HEK293 (cell line): ENCODE data around the gene SCFD1.

Experiments
- CTCF ChIA-PET: fragments of 350-600 bp; formaldehyde crosslinking; extraction: SDS; loops from one replicate; lab custom pipeline; 2021; ENCODE audit warnings: antibody characterized with exemption; lab: Yijun Ruan, JAX
- POLR2A ChIA-PET: fragments of 300-600 bp; formaldehyde crosslinking; extraction: SDS; loops from one replicate; lab custom pipeline; 2020; ENCODE audit warnings: antibody characterized with exemption, inconsistent platforms; lab: Yijun Ruan, JAX
- H3K27ac ChIP-seq: fragments of 200-500 bp; sonication (Bioruptor generic); 2 replicates; pipeline ENCODE4 v1.5.1; 2014; ENCODE audit warnings: low read depth, low read length, control low read depth, inconsistent platforms; ENCODE audit errors: extremely low read depth
- H3K36me3 ChIP-seq, 2 experiments: fragments of 200-500 bp in 1 of 2; sonication (Bioruptor generic) in 1 of 2; 1 replicate in 1 of 2; 2 replicates in 1 of 2; pipeline ENCODE4 v1.5.1; 2014 to 2017; ENCODE audit warnings: inconsistent platforms in 2 of 2, low read length in 2 of 2; ENCODE audit not compliant: control insufficient read depth in 2 of 2, insufficient read depth in 1 of 2
- H3K4me1 ChIP-seq: fragments of 200-500 bp; sonication (Bioruptor generic); 2 replicates; pipeline ENCODE4 v1.5.1; 2014; ENCODE audit warnings: mild to moderate bottlenecking, low read length, inconsistent platforms; ENCODE audit not compliant: control insufficient read depth, insufficient read depth
- H3K4me3 ChIP-seq: 2 replicates; pipeline ENCODE4 v1.5.1; 2011; ENCODE audit warnings: low read depth, mild to moderate bottlenecking, control low read depth, low read length, moderate library complexity
- H3K9me3 ChIP-seq: fragments of 200-500 bp; sonication (Bioruptor generic); 2 replicates; pipeline ENCODE4 v1.5.1; 2014; ENCODE audit warnings: low read depth, low read length, inconsistent platforms; ENCODE audit not compliant: control insufficient read depth, insufficient read depth
- EGR2 ChIP-seq: fragments of 450-650 bp; formaldehyde crosslinking; IDR thresholded peaks from 2 replicates; pipeline ENCODE4 v1.5.1; 2016; ENCODE audit warnings: low read depth, missing biosample characterization, missing genetic modification characterization
- KLF16 ChIP-seq: fragments of 450-650 bp; formaldehyde crosslinking; IDR thresholded peaks from 2 replicates; pipeline ENCODE4 v1.5.1; 2017; ENCODE audit warnings: missing biosample characterization, missing genetic modification characterization
- PBX3 ChIP-seq: sonication (generic); formaldehyde crosslinking; IDR thresholded peaks from 2 replicates; pipeline ENCODE4 v1.8.1; 2022; ENCODE audit warnings: mild to moderate bottlenecking, moderate library complexity, missing genetic modification reagents
- WT1 ChIP-seq: fragments of 450-650 bp; formaldehyde crosslinking; IDR thresholded peaks from 2 replicates; pipeline ENCODE4 v1.5.1; 2016; ENCODE audit warnings: missing biosample characterization, missing genetic modification characterization
- ZBTB17 ChIP-seq: fragments of 450-650 bp; formaldehyde crosslinking; IDR thresholded peaks from 2 replicates; pipeline ENCODE4 v1.5.1; 2016; ENCODE audit warnings: missing biosample characterization, missing genetic modification characterization
- ZFP3 ChIP-seq: fragments of 450-650 bp; formaldehyde crosslinking; IDR thresholded peaks from 2 replicates; pipeline ENCODE4 v1.5.1; 2016; ENCODE audit warnings: low read depth, missing biosample characterization, missing genetic modification characterization
- ZFP41 ChIP-seq: fragments of 450-650 bp; formaldehyde crosslinking; IDR thresholded peaks from 2 replicates; pipeline ENCODE4 v1.5.1; 2016; ENCODE audit warnings: missing biosample characterization, missing genetic modification characterization, borderline replicate concordance
- ZNF223 ChIP-seq: fragments of 450-650 bp; formaldehyde crosslinking; IDR thresholded peaks from 2 replicates; pipeline ENCODE4 v1.5.1; 2016; ENCODE audit warnings: missing biosample characterization, missing genetic modification characterization
- ZNF280D ChIP-seq: fragments of 450-650 bp; formaldehyde crosslinking; IDR thresholded peaks from 2 replicates; pipeline ENCODE4 v1.5.1; 2016; ENCODE audit warnings: missing biosample characterization, missing genetic modification characterization
- ZNF292 ChIP-seq: fragments of 450-650 bp; formaldehyde crosslinking; IDR thresholded peaks from 2 replicates; pipeline ENCODE4 v1.5.1; 2016; ENCODE audit warnings: low read depth, missing biosample characterization, missing genetic modification characterization, borderline replicate concordance
- ZNF335 ChIP-seq: fragments of 450-650 bp; formaldehyde crosslinking; conservative IDR thresholded peaks from 2 replicates; pipeline ENCODE4 v1.5.1; 2016; ENCODE audit warnings: missing biosample characterization, missing genetic modification characterization
- ZNF37A ChIP-seq: fragments of 450-650 bp; IDR thresholded peaks from 2 replicates; pipeline ENCODE4 v1.5.1; 2018; ENCODE audit warnings: missing biosample characterization, missing genetic modification characterization
- ZNF488 ChIP-seq: fragments of 450-650 bp; formaldehyde crosslinking; IDR thresholded peaks from 2 replicates; pipeline ENCODE4 v1.5.1; 2016; ENCODE audit warnings: missing biosample characterization, missing genetic modification characterization
- ZNF558 ChIP-seq: fragments of 450-650 bp; formaldehyde crosslinking; IDR thresholded peaks from 2 replicates; pipeline ENCODE4 v1.5.1; 2016; ENCODE audit warnings: missing biosample characterization, missing genetic modification characterization
- ZNF626 ChIP-seq: fragments of 450-650 bp; sonication (Bioruptor Pico); formaldehyde crosslinking; IDR thresholded peaks from 2 replicates; pipeline ENCODE4 v1.5.1; 2018; ENCODE audit warnings: missing biosample characterization, missing genetic modification characterization, inconsistent platforms
- ZNF654 ChIP-seq: fragments of 450-650 bp; formaldehyde crosslinking; IDR thresholded peaks from 2 replicates; pipeline ENCODE4 v1.5.1; 2016; ENCODE audit warnings: low read depth, missing biosample characterization, missing genetic modification characterization
- ZNF677 ChIP-seq: fragments of 450-650 bp; IDR thresholded peaks from 2 replicates; pipeline ENCODE4 v1.5.0; 2018; ENCODE audit warnings: missing biosample characterization, mild to moderate bottlenecking, missing genetic modification characterization, moderate library complexity
- ZNF707 ChIP-seq: fragments of 450-650 bp; formaldehyde crosslinking; IDR thresholded peaks from 2 replicates; pipeline ENCODE4 v1.5.1; 2016; ENCODE audit warnings: missing biosample characterization, missing genetic modification characterization
- ZNF747 ChIP-seq: fragments of 450-650 bp; formaldehyde crosslinking; IDR thresholded peaks from 2 replicates; pipeline ENCODE4 v1.5.1; 2016; ENCODE audit warnings: missing biosample characterization, missing genetic modification characterization
- ZNF768 ChIP-seq: fragments of 450-650 bp; formaldehyde crosslinking; IDR thresholded peaks from 2 replicates; pipeline ENCODE4 v1.5.1; 2018; ENCODE audit warnings: missing biosample characterization, mild to moderate bottlenecking, missing genetic modification characterization
- ZNF777 ChIP-seq: fragments of 450-650 bp; formaldehyde crosslinking; IDR thresholded peaks from 2 replicates; pipeline ENCODE4 v1.5.1; 2017; ENCODE audit warnings: missing biosample characterization, missing genetic modification characterization, borderline replicate concordance
- ZNF785 ChIP-seq: fragments of 450-650 bp; formaldehyde crosslinking; IDR thresholded peaks from 2 replicates; pipeline ENCODE4 v1.5.1; 2016; ENCODE audit warnings: missing biosample characterization, missing genetic modification characterization
- ZNF843 ChIP-seq: fragments of 450-650 bp; formaldehyde crosslinking; IDR thresholded peaks from 2 replicates; pipeline ENCODE4 v1.5.1; 2016; ENCODE audit warnings: missing biosample characterization, missing genetic modification characterization
- ZXDB ChIP-seq: fragments of 450-650 bp; formaldehyde crosslinking; IDR thresholded peaks from 2 replicates; pipeline ENCODE4 v1.5.1; 2016; ENCODE audit warnings: missing biosample characterization, missing genetic modification characterization
- TF ChIP-seq, protein P1 (sequence below): fragments of 450-650 bp; formaldehyde crosslinking; IDR thresholded peaks from 2 replicates; pipeline ENCODE4 v1.5.1; 2016; ENCODE audit warnings: missing biosample characterization, missing genetic modification characterization, low read depth
- TF ChIP-seq, protein P2 (sequence below): fragments of 450-650 bp; formaldehyde crosslinking; IDR thresholded peaks from 2 replicates; pipeline ENCODE4 v1.5.1; 2017; ENCODE audit warnings: missing biosample characterization, mild to moderate bottlenecking, missing genetic modification characterization, moderate library complexity

The SCFD1 gene

GRCh38 chr14:30630248-30630647, 8.1 kb downstream of the SCFD1 start (continued):
- TF ChIP-seq ZXDB (tag by site-specific recombination) (no peak), ZNF488 (no peak), ZNF677 (tag by site-specific recombination) (no peak), ZFP41 (tag by site-specific recombination) (no peak)

DNA sequence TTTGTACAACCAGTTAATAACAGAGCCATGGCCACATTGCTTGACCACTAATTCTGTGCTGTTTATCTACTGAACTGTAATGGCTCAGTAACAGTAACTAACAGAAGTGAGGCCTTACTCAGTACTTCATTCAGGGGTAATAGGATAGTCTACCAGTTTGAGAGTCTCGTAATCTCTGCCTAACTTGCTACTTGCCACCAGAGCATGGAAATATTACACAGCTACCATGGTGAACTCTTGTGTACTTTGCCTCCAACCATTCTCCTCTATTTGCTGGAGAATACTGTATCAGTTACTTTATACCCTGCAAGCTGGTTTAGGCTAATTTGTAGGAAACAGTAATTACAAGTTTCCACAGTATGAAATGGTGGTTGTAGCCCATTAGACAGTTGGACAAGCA, 10.6 kb downstream of the SCFD1 start:
- H3K4me1 ChIP-seq = no peaks in the 10 kb centered on the region
- POLR2A ChIA-PET = no interaction called here
- no peak for TF ChIP-seq ZBTB17
- no peak for TF ChIP-seq ZNF280D
- no peak for TF ChIP-seq ZNF335 (tag by site-specific recombination)
- no peak for TF ChIP-seq ZNF558
- TF ChIP-seq, protein P1, sequence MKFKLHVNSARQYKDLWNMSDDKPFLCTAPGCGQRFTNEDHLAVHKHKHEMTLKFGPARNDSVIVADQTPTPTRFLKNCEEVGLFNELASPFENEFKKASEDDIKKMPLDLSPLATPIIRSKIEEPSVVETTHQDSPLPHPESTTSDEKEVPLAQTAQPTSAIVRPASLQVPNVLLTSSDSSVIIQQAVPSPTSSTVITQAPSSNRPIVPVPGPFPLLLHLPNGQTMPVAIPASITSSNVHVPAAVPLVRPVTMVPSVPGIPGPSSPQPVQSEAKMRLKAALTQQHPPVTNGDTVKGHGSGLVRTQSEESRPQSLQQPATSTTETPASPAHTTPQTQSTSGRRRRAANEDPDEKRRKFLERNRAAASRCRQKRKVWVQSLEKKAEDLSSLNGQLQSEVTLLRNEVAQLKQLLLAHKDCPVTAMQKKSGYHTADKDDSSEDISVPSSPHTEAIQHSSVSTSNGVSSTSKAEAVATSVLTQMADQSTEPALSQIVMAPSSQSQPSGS (tag by site-specific recombination) = no peak
- TF ChIP-seq ZNF747 (tag by site-specific recombination) = no peak
- no peak for TF ChIP-seq PBX3 (CRISPR knock-in tag)
- no peak for TF ChIP-seq ZNF37A
- TF ChIP-seq EGR2 (tag by site-specific recombination) = no peak
- TF ChIP-seq, protein P2, sequence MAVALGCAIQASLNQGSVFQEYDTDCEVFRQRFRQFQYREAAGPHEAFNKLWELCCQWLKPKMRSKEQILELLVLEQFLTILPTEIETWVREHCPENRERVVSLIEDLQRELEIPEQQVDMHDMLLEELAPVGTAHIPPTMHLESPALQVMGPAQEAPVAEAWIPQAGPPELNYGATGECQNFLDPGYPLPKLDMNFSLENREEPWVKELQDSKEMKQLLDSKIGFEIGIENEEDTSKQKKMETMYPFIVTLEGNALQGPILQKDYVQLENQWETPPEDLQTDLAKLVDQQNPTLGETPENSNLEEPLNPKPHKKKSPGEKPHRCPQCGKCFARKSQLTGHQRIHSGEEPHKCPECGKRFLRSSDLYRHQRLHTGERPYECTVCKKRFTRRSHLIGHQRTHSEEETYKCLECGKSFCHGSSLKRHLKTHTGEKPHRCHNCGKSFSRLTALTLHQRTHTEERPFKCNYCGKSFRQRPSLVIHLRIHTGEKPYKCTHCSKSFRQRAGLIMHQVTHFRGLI (tag by site-specific recombination) = no peak
- no peak for TF ChIP-seq ZNF768
- TF ChIP-seq ZNF785 (tag by site-specific recombination) = no peak

DNA sequence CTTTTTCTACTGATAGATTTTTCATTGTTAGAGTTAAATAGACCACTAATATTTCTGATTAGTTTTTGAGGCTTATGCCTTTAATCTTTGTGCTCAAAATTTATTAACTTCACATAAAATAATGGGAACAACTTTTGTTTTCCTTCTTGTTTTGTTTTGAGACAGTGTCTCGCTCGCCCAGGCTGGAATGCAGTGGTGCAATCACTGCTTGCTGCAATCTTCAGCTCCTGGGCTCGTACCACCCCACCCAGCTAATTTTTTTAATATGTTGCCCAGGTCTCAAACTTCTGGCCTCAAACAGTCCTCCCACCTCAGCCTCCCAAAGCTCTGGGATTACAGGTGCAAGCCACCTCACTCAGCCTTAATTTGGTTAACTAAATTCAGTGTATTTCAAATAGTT, 16.8 kb downstream of the SCFD1 start:
- Histone ChIP-seq H3K4me3 (no peak overlapping the region), H3K9me3 (no peaks in the 10 kb centered on the region), H3K4me1 (peaks cover 2% of the 10 kb centered on the region; the same call in 1 of the 2 replicates), H3K36me3 (peaks cover 40 to 52% of the 10 kb centered on the region in 2 experiments), H3K27ac (no peak overlapping the region)
- CTCF ChIA-PET = no interaction called here
- TF ChIP-seq ZNF626 (tag by site-specific recombination) (no peak), ZFP3 (tag by site-specific recombination) (no peak), ZXDB (tag by site-specific recombination) (no peak), ZNF654 (no peak), ZNF223 (no peak), ZNF777 (tag by site-specific recombination) (no peak), WT1 (no peak), ZNF292 (tag by site-specific recombination) (no peak), KLF16 (no peak), ZNF707 (tag by site-specific recombination) (no peak), ZNF843 (tag by site-specific recombination) (no peak)
- POLR2A ChIA-PET = no interaction called here

More for the DNA sequence above, 10.6 kb downstream of the SCFD1 start:
- CTCF ChIA-PET = interaction anchor here (1.1 kb wide), 1 partner anchor 22 kb away, joined by 7 read pairs; no protein-coding TSS in a partner anchor
- Histone ChIP-seq H3K36me3 (peaks cover 34 to 55% of the 10 kb centered on the region in 2 experiments), H3K27ac (no peak overlapping the region), H3K4me3 (no peak overlapping the region), H3K9me3 (no peaks in the 10 kb centered on the region)
